Bronchial epithelial cell (primary cell): Measurements from ENCODE around the gene CADM3. TPM values are rescaled to one million over a fixed set of nuclear protein-coding genes. Genes with fewer than 3 reads are reported as not detected.
A peak's percentile ranks its signal among the peaks of the same experiment; 100 is the strongest.

Experiments used
- DNase-seq: peaks from one replicate; pipeline ENCODE4 v3.0.0-alpha.2; 2010; ENCODE audit warnings: low read depth
- FAIRE-seq: peaks from 2 replicates; lab custom pipeline; 2011; peaks lifted over from hg19 to GRCh38; lab: Jason Lieb, UNC
- H3K27me3 ChIP-seq: 2 replicates; pipeline ENCODE4 v1.5.1; 2011; ENCODE audit warnings: low read length; ENCODE audit not compliant: control insufficient read depth, insufficient read depth
- H3K36me3 ChIP-seq: 2 replicates; pipeline ENCODE4 v1.5.1; 2011; ENCODE audit warnings: low read length; ENCODE audit not compliant: control insufficient read depth, insufficient read depth
- H3K4me3 ChIP-seq: 2 replicates; pipeline ENCODE4 v1.5.1; 2011; ENCODE audit warnings: mild to moderate bottlenecking, low read depth, low read length, control low read depth
- total RNA-seq: library from RNA; depleted of rRNA; stranded (reverse); fragments of >200 nt; gene quantifications from 2 replicates; pipeline ENCODE4 v1.2.1, GENCODE V29; 2014
- TF ChIP-seq, protein P1 (sequence below): IDR thresholded peaks from 2 replicates; pipeline ENCODE4 v1.5.1; 2011; ENCODE audit warnings: mild to moderate bottlenecking, moderate library complexity, low read length, control low read depth, inconsistent platforms; ENCODE audit not compliant: insufficient read depth, severe bottlenecking

CADM3 gene
- total RNA-seq = not detected in 2 replicates

DNA sequence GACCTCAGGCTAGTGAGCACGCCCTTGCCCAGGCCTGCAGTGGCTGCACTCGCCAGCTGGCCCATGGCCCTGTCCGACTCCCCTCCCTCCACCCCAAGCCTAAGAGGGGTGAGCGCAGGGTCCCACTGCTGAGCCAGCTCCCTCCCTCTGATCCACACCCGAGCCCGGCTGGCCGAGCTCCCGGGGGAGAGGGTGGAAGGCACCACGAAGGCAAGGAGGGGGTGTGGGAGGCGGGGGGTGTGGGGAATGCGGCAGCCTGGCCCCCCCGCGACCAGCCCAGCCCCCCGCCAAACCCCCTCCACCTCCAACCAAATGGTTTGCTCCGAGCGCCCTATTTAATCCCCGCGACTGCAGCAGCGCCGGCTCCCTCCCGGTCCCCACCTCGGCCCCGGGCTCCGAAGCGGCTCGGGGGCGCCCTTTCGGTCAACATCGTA is at the start of gene CADM3:
TSS of gene CADM3 (plus strand) at position 362 of the 434 bp plus-strand sequence. CDS start 151 bp downstream, outside the sequence.
- TF ChIP-seq, protein P1, sequence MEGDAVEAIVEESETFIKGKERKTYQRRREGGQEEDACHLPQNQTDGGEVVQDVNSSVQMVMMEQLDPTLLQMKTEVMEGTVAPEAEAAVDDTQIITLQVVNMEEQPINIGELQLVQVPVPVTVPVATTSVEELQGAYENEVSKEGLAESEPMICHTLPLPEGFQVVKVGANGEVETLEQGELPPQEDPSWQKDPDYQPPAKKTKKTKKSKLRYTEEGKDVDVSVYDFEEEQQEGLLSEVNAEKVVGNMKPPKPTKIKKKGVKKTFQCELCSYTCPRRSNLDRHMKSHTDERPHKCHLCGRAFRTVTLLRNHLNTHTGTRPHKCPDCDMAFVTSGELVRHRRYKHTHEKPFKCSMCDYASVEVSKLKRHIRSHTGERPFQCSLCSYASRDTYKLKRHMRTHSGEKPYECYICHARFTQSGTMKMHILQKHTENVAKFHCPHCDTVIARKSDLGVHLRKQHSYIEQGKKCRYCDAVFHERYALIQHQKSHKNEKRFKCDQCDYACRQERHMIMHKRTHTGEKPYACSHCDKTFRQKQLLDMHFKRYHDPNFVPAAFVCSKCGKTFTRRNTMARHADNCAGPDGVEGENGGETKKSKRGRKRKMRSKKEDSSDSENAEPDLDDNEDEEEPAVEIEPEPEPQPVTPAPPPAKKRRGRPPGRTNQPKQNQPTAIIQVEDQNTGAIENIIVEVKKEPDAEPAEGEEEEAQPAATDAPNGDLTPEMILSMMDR = no peak
- no peak for DNase-seq
- FAIRE-seq = no peak
- no peaks in the 10 kb centered on the region for H3K36me3 ChIP-seq
- H3K4me3 ChIP-seq = no peak within 1 kb of the TSS
- H3K27me3 ChIP-seq = peaks cover 24% of the 10 kb centered on the region

GRCh38 chr1:159122005-159122621 is 49.3 kb upstream of the CADM3 start:
- Histone ChIP-seq H3K4me3 (no peak overlapping the region), H3K36me3 (no peaks in the 10 kb centered on the region), H3K27me3 (no peaks in the 10 kb centered on the region)
- TF ChIP-seq, protein P1 = no peak
- DNase-seq = peak; percentile 63
- FAIRE-seq = no peak

- Histone ChIP-seq H3K4me3 (no peak overlapping the region), H3K36me3 (no peaks in the 10 kb centered on the region), H3K27me3 (no peaks in the 10 kb centered on the region)
- TF ChIP-seq, protein P1 = no peak
- FAIRE-seq (no peak), DNase-seq (no peak)
Observed at GRCh38 chr1:159123587-159123986, 47.8 kb upstream of the CADM3 start.

GRCh38 chr1:159132271-159132881 is 39.0 kb upstream of the CADM3 start:
- TF ChIP-seq, protein P1 = peak; percentile 83
- Histone ChIP-seq H3K4me3 (no peak overlapping the region), H3K36me3 (no peaks in the 10 kb centered on the region), H3K27me3 (no peaks in the 10 kb centered on the region)
- DNase-seq (peak; percentile 48), FAIRE-seq (no peak)

- H3K27me3 ChIP-seq = peaks cover 11% of the 10 kb centered on the region
- TF ChIP-seq, protein P1 = no peak
- DNase-seq (no peak), FAIRE-seq (no peak)
- H3K4me3 ChIP-seq = no peak overlapping the region
- no peaks in the 10 kb centered on the region for H3K36me3 ChIP-seq
Observed at GRCh38 chr1:159140474-159140873, 30.9 kb upstream of the CADM3 start.
